HEK293T (cell line): ENCODE results near the gene FAM114A1.
"Not testable (repeated sequence)": the region's sequence is repeated elsewhere in the genome, so short reads cannot be mapped to it uniquely, and the experiment has no call there.

Source experiments
- CTCF ChIA-PET: fragments of 350-600 bp; formaldehyde crosslinking; extraction: SDS; loops from one replicate; lab custom pipeline; 2021; ENCODE audit warnings: antibody characterized with exemption, inconsistent platforms; lab: Yijun Ruan, JAX
- POLR2A ChIA-PET: fragments of 350-600 bp; formaldehyde crosslinking; extraction: SDS; loops from one replicate; lab custom pipeline; 2020; ENCODE audit warnings: antibody characterized with exemption, inconsistent platforms; lab: Yijun Ruan, JAX
- DNase-seq: peaks from one replicate; pipeline ENCODE4 v3.0.0; 2012; ENCODE audit warnings: mixed read lengths; ENCODE audit errors: extremely low spot score
- ARNT ChIP-seq: fragments of 450-650 bp; IDR thresholded peaks from 2 replicates; pipeline ENCODE4 v1.6.1; 2017; ENCODE audit warnings: mild to moderate bottlenecking
- BHLHE40 ChIP-seq: fragments of 450-650 bp; IDR thresholded peaks from 2 replicates; pipeline ENCODE4 v1.6.1; 2016; ENCODE audit warnings: mild to moderate bottlenecking, moderate library complexity, borderline replicate concordance
- CTBP1 ChIP-seq: fragments of 450-650 bp; IDR thresholded peaks from 2 replicates; pipeline ENCODE4 v1.6.1; 2016; ENCODE audit warnings: borderline replicate concordance
- ELF4 ChIP-seq: fragments of 450-650 bp; IDR thresholded peaks from 2 replicates; pipeline ENCODE4 v1.6.1; 2017; ENCODE audit warnings: antibody characterized with exemption
- FOXA1 ChIP-seq: fragments of 450-650 bp; IDR thresholded peaks from 2 replicates; pipeline ENCODE4 v1.6.1; 2016; ENCODE audit warnings: mild to moderate bottlenecking
- FOXK2 ChIP-seq: fragments of 450-650 bp; IDR thresholded peaks from 2 replicates; pipeline ENCODE4 v1.6.1; 2016; ENCODE audit warnings: mild to moderate bottlenecking
- FOXM1 ChIP-seq: fragments of 450-650 bp; IDR thresholded peaks from 2 replicates; pipeline ENCODE4 v1.6.1; 2017; ENCODE audit warnings: mild to moderate bottlenecking, borderline replicate concordance
- HDGF ChIP-seq: fragments of 450-650 bp; IDR thresholded peaks from 2 replicates; pipeline ENCODE4 v1.6.1; 2017; ENCODE audit warnings: antibody characterized with exemption, borderline replicate concordance
- L3MBTL2 ChIP-seq: fragments of 450-650 bp; conservative IDR thresholded peaks from 2 replicates; pipeline ENCODE4 v1.6.1; 2016; ENCODE audit warnings: mild to moderate bottlenecking
- LEF1 ChIP-seq: fragments of 450-650 bp; IDR thresholded peaks from 2 replicates; pipeline ENCODE4 v1.6.1; 2017; ENCODE audit warnings: mild to moderate bottlenecking, borderline replicate concordance
- NFRKB ChIP-seq: fragments of 450-650 bp; IDR thresholded peaks from 2 replicates; pipeline ENCODE4 v1.6.1; 2016; ENCODE audit warnings: mild to moderate bottlenecking, moderate library complexity
- PKNOX1 ChIP-seq: fragments of 450-650 bp; IDR thresholded peaks from 2 replicates; pipeline ENCODE4 v1.6.1; 2016
- SP1 ChIP-seq: fragments of 450-650 bp; IDR thresholded peaks from 2 replicates; pipeline ENCODE4 v1.6.1; 2017
- SUZ12 ChIP-seq: fragments of 450-650 bp; IDR thresholded peaks from 2 replicates; pipeline ENCODE4 v1.6.1; 2016; ENCODE audit warnings: mild to moderate bottlenecking
- TARDBP ChIP-seq: fragments of 450-650 bp; IDR thresholded peaks from 2 replicates; pipeline ENCODE4 v1.6.1; 2016
- ZNF384 ChIP-seq: fragments of 450-650 bp; IDR thresholded peaks from 2 replicates; pipeline ENCODE4 v1.6.1; 2016

FAM114A1 gene

GRCh38 chr4:38911257-38911656 is 43.7 kb downstream of the FAM114A1 start:
- CTCF ChIA-PET, result no interaction called here
- TF ChIP-seq FOXK2 (no peak), NFRKB (no peak)
- DNase-seq, result no peak
- POLR2A ChIA-PET, result no interaction called here

GRCh38 chr4:38914854-38915253 is 47.2 kb downstream of the FAM114A1 start:
- no peak for DNase-seq
- ChIA-PET POLR2A (no interaction called here), CTCF (no interaction called here)
- no peak for TF ChIP-seq L3MBTL2
- no peak for TF ChIP-seq CTBP1
- TF ChIP-seq FOXK2, result no peak
- TF ChIP-seq NFRKB, result no peak
- no peak for TF ChIP-seq ZNF384
- TF ChIP-seq SP1, result no peak
- TF ChIP-seq FOXM1, result no peak
- TF ChIP-seq PKNOX1, result no peak
- TF ChIP-seq FOXA1, result no peak
- TF ChIP-seq ARNT, result no peak
- TF ChIP-seq LEF1, result no peak
- no peak for TF ChIP-seq TARDBP
- no peak for TF ChIP-seq SUZ12
- no peak for TF ChIP-seq HDGF

- CTCF ChIA-PET, DNase-seq, POLR2A ChIA-PET: not testable (repeated sequence)
Observed at GRCh38 chr4:38916267-38916666, 48.7 kb downstream of the FAM114A1 start.

- TF ChIP-seq HDGF (no peak), ELF4 (no peak), ARNT (no peak), NFRKB (no peak), ZNF384 (no peak), SP1 (no peak), LEF1 (no peak), PKNOX1 (no peak), FOXM1 (no peak), CTBP1 (no peak), BHLHE40 (no peak), FOXK2 (no peak)
- ChIA-PET CTCF (no interaction called here), POLR2A (no interaction called here)
- no peak for DNase-seq
Observed at GRCh38 chr4:38917481-38918025, 49.9 kb downstream of the FAM114A1 start.

GRCh38 chr4:38919494-38919893 is 51.9 kb downstream of the FAM114A1 start:
- TF ChIP-seq FOXM1, result no peak
- no peak for TF ChIP-seq FOXK2
- ChIA-PET POLR2A (no interaction called here), CTCF (no interaction called here)
- no peak for DNase-seq

GRCh38 chr4:38920186-38920585 is 52.6 kb downstream of the FAM114A1 start:
- POLR2A ChIA-PET, result no interaction called here
- TF ChIP-seq PKNOX1 (no peak), SUZ12 (no peak), ELF4 (no peak), TARDBP (no peak), FOXK2 (no peak), NFRKB (no peak), L3MBTL2 (no peak), LEF1 (no peak), BHLHE40 (no peak), FOXM1 (no peak), CTBP1 (no peak), SP1 (no peak)
- CTCF ChIA-PET, result no interaction called here
- no peak for DNase-seq

GRCh38 chr4:38920677-38921076 is 53.1 kb downstream of the FAM114A1 start:
- ChIA-PET CTCF (no interaction called here), POLR2A (no interaction called here)
- TF ChIP-seq PKNOX1, result no peak
- no peak for TF ChIP-seq ZNF384
- no peak for TF ChIP-seq BHLHE40
- no peak for TF ChIP-seq FOXK2
- TF ChIP-seq L3MBTL2, result no peak
- no peak for TF ChIP-seq SP1
- no peak for TF ChIP-seq HDGF
- DNase-seq, result no peak
